ENCODE data around the gene CILP2.

The CILP2 gene

GRCh38 chr19:19495614-19496603 is 42.2 kb upstream of the CILP2 start:
- TF ChIP-seq EZH2 (IDR thresholded peaks at IDR 0.05) (no peak), FOXP2 (optimal IDR thresholded peaks at IDR 0.05; ENCODE audit: control extremely low read depth, extremely low read length, insufficient read depth) (no peak), POLR2AphosphoS5 (IDR thresholded peaks at IDR 0.05; ENCODE audit: borderline replicate concordance, low read depth, low read length) (no peak)
- no peak overlapping the region for H3K4me3 ChIP-seq
- no peaks in the 10 kb centered on the region for H3K9me3 ChIP-seq (ENCODE audit: low read depth, low read length)
- no peak overlapping the region for H3K9ac ChIP-seq (ENCODE audit: insufficient read length)
- DNase-seq (ENCODE audit: low read depth, low spot score): no peak
- H3K36me3 ChIP-seq (ENCODE audit: insufficient read depth, low read length): peaks cover 81% of the 10 kb centered on the region
- H3K27ac ChIP-seq: no peak overlapping the region

GRCh38 chr19:19498255-19498991 is 39.6 kb upstream of the CILP2 start:
- no peak for DNase-seq (ENCODE audit: low read depth, low spot score)
- no peak overlapping the region for H3K27ac ChIP-seq
- no peak for TF ChIP-seq FOXP2 (optimal IDR thresholded peaks at IDR 0.05; ENCODE audit: control extremely low read depth, extremely low read length, insufficient read depth)
- no peak for TF ChIP-seq EZH2 (IDR thresholded peaks at IDR 0.05)
- no peak for TF ChIP-seq POLR2AphosphoS5 (IDR thresholded peaks at IDR 0.05; ENCODE audit: borderline replicate concordance, low read depth, low read length)
- H3K9ac ChIP-seq (ENCODE audit: insufficient read length): no peak overlapping the region
- H3K36me3 ChIP-seq (ENCODE audit: insufficient read depth, low read length): peaks cover 86% of the 10 kb centered on the region
- H3K9me3 ChIP-seq (ENCODE audit: low read depth, low read length): no peaks in the 10 kb centered on the region
- no peak overlapping the region for H3K4me3 ChIP-seq

GRCh38 chr19:19499272-19499995 is 38.6 kb upstream of the CILP2 start:
- peaks cover 86% of the 10 kb centered on the region for H3K36me3 ChIP-seq (ENCODE audit: insufficient read depth, low read length)
- no peak for DNase-seq (ENCODE audit: low read depth, low spot score)
- H3K9me3 ChIP-seq (ENCODE audit: low read depth, low read length): no peaks in the 10 kb centered on the region
- no peak overlapping the region for H3K27ac ChIP-seq
- no peak overlapping the region for H3K9ac ChIP-seq (ENCODE audit: insufficient read length)
- TF ChIP-seq EZH2 (IDR thresholded peaks at IDR 0.05) (no peak), FOXP2 (optimal IDR thresholded peaks at IDR 0.05; ENCODE audit: control extremely low read depth, extremely low read length, insufficient read depth) (no peak), POLR2AphosphoS5 (IDR thresholded peaks at IDR 0.05; ENCODE audit: borderline replicate concordance, low read depth, low read length) (no peak)
- H3K4me3 ChIP-seq: no peak overlapping the region

- H3K9ac ChIP-seq (ENCODE audit: insufficient read length): no peak overlapping the region
- no peak for TF ChIP-seq EZH2 (IDR thresholded peaks at IDR 0.05)
- no peak for TF ChIP-seq FOXP2 (optimal IDR thresholded peaks at IDR 0.05; ENCODE audit: control extremely low read depth, extremely low read length, insufficient read depth)
- TF ChIP-seq POLR2AphosphoS5 (IDR thresholded peaks at IDR 0.05; ENCODE audit: borderline replicate concordance, low read depth, low read length): no peak
- no peak overlapping the region for H3K27ac ChIP-seq
- peaks cover 89% of the 10 kb centered on the region for H3K36me3 ChIP-seq (ENCODE audit: insufficient read depth, low read length)
- no peaks in the 10 kb centered on the region for H3K9me3 ChIP-seq (ENCODE audit: low read depth, low read length)
- H3K4me3 ChIP-seq: no peak overlapping the region
- DNase-seq (ENCODE audit: low read depth, low spot score): no peak
Observed at GRCh38 chr19:19500975-19501644, 37.0 kb upstream of the CILP2 start.

- Histone ChIP-seq H3K9me3 (ENCODE audit: low read depth, low read length) (no peaks in the 10 kb centered on the region), H3K4me3 (no peak overlapping the region), H3K27ac (no peak overlapping the region), H3K9ac (ENCODE audit: insufficient read length) (no peak overlapping the region), H3K36me3 (ENCODE audit: insufficient read depth, low read length) (peaks cover 91% of the 10 kb centered on the region)
- TF ChIP-seq FOXP2 (optimal IDR thresholded peaks at IDR 0.05; ENCODE audit: control extremely low read depth, extremely low read length, insufficient read depth) (no peak), POLR2AphosphoS5 (IDR thresholded peaks at IDR 0.05; ENCODE audit: borderline replicate concordance, low read depth, low read length) (no peak), EZH2 (IDR thresholded peaks at IDR 0.05) (no peak)
- DNase-seq (ENCODE audit: low read depth, low spot score): no peak
Observed at GRCh38 chr19:19501798-19502197, 36.3 kb upstream of the CILP2 start.

- TF ChIP-seq FOXP2 (optimal IDR thresholded peaks at IDR 0.05; ENCODE audit: control extremely low read depth, extremely low read length, insufficient read depth) (no peak), POLR2AphosphoS5 (IDR thresholded peaks at IDR 0.05; ENCODE audit: borderline replicate concordance, low read depth, low read length) (no peak), EZH2 (IDR thresholded peaks at IDR 0.05) (no peak)
- no peak for DNase-seq (ENCODE audit: low read depth, low spot score)
- H3K4me3 ChIP-seq: no peak overlapping the region
- no peak overlapping the region for H3K27ac ChIP-seq
- H3K36me3 ChIP-seq (ENCODE audit: insufficient read depth, low read length): peaks cover 90% of the 10 kb centered on the region
- H3K9ac ChIP-seq (ENCODE audit: insufficient read length): no peak overlapping the region
- no peaks in the 10 kb centered on the region for H3K9me3 ChIP-seq (ENCODE audit: low read depth, low read length)
Observed at GRCh38 chr19:19502281-19502680, 35.8 kb upstream of the CILP2 start.

GRCh38 chr19:19502808-19503602 is 35.1 kb upstream of the CILP2 start:
- no peak for DNase-seq (ENCODE audit: low read depth, low spot score)
- TF ChIP-seq POLR2AphosphoS5 (IDR thresholded peaks at IDR 0.05; ENCODE audit: borderline replicate concordance, low read depth, low read length): no peak
- H3K36me3 ChIP-seq (ENCODE audit: insufficient read depth, low read length): peaks cover 86% of the 10 kb centered on the region
- no peaks in the 10 kb centered on the region for H3K9me3 ChIP-seq (ENCODE audit: low read depth, low read length)
- no peak overlapping the region for H3K9ac ChIP-seq (ENCODE audit: insufficient read length)
- no peak overlapping the region for H3K4me3 ChIP-seq
- H3K27ac ChIP-seq: no peak overlapping the region
